H9 (cell line): ENCODE results near the gene FLNC. TPM values are rescaled to one million over a fixed set of nuclear protein-coding genes. Genes with fewer than 3 reads are reported as not detected.

Experiments
- DNase-seq: peaks from one replicate; pipeline ENCODE4 v3.0.0-alpha.2; 2017
- H2AFZ ChIP-seq: one replicate; pipeline ENCODE4 v1.6.1; 2013; ENCODE audit warnings: mild to moderate bottlenecking, low read length, control low read depth, moderate library complexity
- H2AK5ac ChIP-seq: 2 replicates; pipeline ENCODE4 v1.6.1; 2013; ENCODE audit warnings: low read length, control low read depth, mixed read lengths; ENCODE audit not compliant: insufficient read length
- H2BK120ac ChIP-seq: one replicate; pipeline ENCODE4 v1.6.1; 2013; ENCODE audit warnings: low read depth, mild to moderate bottlenecking, low read length, control low read depth, inconsistent platforms; ENCODE audit not compliant: poor library complexity, severe bottlenecking
- H2BK12ac ChIP-seq: 2 replicates; pipeline ENCODE4 v1.6.1; 2013; ENCODE audit warnings: low read length, control low read depth, mixed read lengths, low read depth; ENCODE audit not compliant: insufficient read length
- H2BK15ac ChIP-seq: 2 replicates; pipeline ENCODE4 v1.6.1; 2013; ENCODE audit warnings: low read depth, low read length, control low read depth
- H2BK20ac ChIP-seq: one replicate; pipeline ENCODE4 v1.6.1; 2013; ENCODE audit warnings: low read depth, mild to moderate bottlenecking, low read length, control low read depth, inconsistent platforms; ENCODE audit not compliant: poor library complexity, severe bottlenecking
- H2BK5ac ChIP-seq: 2 replicates; pipeline ENCODE4 v1.6.1; 2013; ENCODE audit warnings: low read length, control low read depth, mixed read lengths; ENCODE audit not compliant: insufficient read length
- H3K14ac ChIP-seq: 2 replicates; pipeline ENCODE4 v1.6.1; 2013; ENCODE audit warnings: low read length, control low read depth; ENCODE audit not compliant: insufficient read depth
- H3K18ac ChIP-seq: 2 replicates; pipeline ENCODE4 v1.6.1; 2013; ENCODE audit warnings: low read depth, mild to moderate bottlenecking, mixed read lengths, low read length, control low read depth; ENCODE audit not compliant: insufficient read length
- H3K23ac ChIP-seq: 2 replicates; pipeline ENCODE4 v1.6.1; 2013; ENCODE audit warnings: low read length, control low read depth, mixed read lengths, low read depth; ENCODE audit not compliant: insufficient read length
- H3K23me2 ChIP-seq: 2 replicates; pipeline ENCODE4 v1.6.1; 2013; ENCODE audit warnings: low read depth, mild to moderate bottlenecking, mixed read lengths, low read length, control low read depth; ENCODE audit not compliant: insufficient read length, poor library complexity, severe bottlenecking
- H3K27ac ChIP-seq: 2 replicates; pipeline ENCODE4 v1.5.1; 2013; ENCODE audit warnings: low read length, control low read depth, mixed read lengths, low read depth; ENCODE audit not compliant: insufficient read length
- H3K27me3 ChIP-seq: 2 replicates; pipeline ENCODE4 v1.6.1; 2013; ENCODE audit warnings: low read length, control low read depth, inconsistent platforms; ENCODE audit not compliant: insufficient read depth
- H3K4ac ChIP-seq: 2 replicates; pipeline ENCODE4 v1.6.1; 2013; ENCODE audit warnings: low read depth, mild to moderate bottlenecking, control low read depth, inconsistent platforms, low read length, moderate library complexity
- H3K4me1 ChIP-seq: 2 replicates; pipeline ENCODE4 v1.6.1; 2013; ENCODE audit warnings: low read length, control low read depth, inconsistent platforms; ENCODE audit not compliant: insufficient read depth
- H3K4me2 ChIP-seq: 2 replicates; pipeline ENCODE4 v1.6.1; 2013; ENCODE audit warnings: low read length, control low read depth, mixed read lengths; ENCODE audit not compliant: insufficient read length, insufficient read depth
- H3K56ac ChIP-seq: 2 replicates; pipeline ENCODE4 v1.6.1; 2013; ENCODE audit warnings: low read depth, mild to moderate bottlenecking, mixed read lengths, low read length, control low read depth; ENCODE audit not compliant: insufficient read length
- H3K79me1 ChIP-seq: 2 replicates; pipeline ENCODE4 v1.6.1; 2013; ENCODE audit warnings: low read depth, mild to moderate bottlenecking, moderate library complexity, low read length, control low read depth, inconsistent platforms; ENCODE audit not compliant: insufficient read depth, poor library complexity, severe bottlenecking
- H3K79me2 ChIP-seq: 2 replicates; pipeline ENCODE4 v1.6.1; 2013; ENCODE audit warnings: low read length, control low read depth, inconsistent platforms; ENCODE audit not compliant: insufficient read depth
- H3K9ac ChIP-seq: 2 replicates; pipeline ENCODE4 v1.6.1; 2013; ENCODE audit warnings: low read length, control low read depth, mixed read lengths; ENCODE audit not compliant: insufficient read length; ENCODE audit errors: extremely low read depth
- H3K9me3 ChIP-seq: one replicate; pipeline ENCODE4 v1.6.1; 2013; ENCODE audit warnings: low read depth, low read length, inconsistent platforms; ENCODE audit not compliant: control insufficient read depth
- H3T11ph ChIP-seq: one replicate; pipeline ENCODE4 v1.6.1; 2013; ENCODE audit warnings: mild to moderate bottlenecking, low read length, control low read depth, inconsistent platforms
- H4K20me1 ChIP-seq: one replicate; pipeline ENCODE4 v1.6.1; 2013; ENCODE audit not compliant: control insufficient read depth, insufficient read length, insufficient read depth
- H4K5ac ChIP-seq: 2 replicates; pipeline ENCODE4 v1.6.1; 2013; ENCODE audit warnings: low read depth, mild to moderate bottlenecking, mixed read lengths, low read length, control low read depth; ENCODE audit not compliant: insufficient read length
- H4K8ac ChIP-seq: replicated peaks from 2 replicates; pipeline ENCODE4 v1.6.1; 2013; ENCODE audit warnings: low read length, control low read depth, mixed read lengths, low read depth; ENCODE audit not compliant: insufficient read length
- H4K91ac ChIP-seq: 2 replicates; pipeline ENCODE4 v1.6.1; 2013; ENCODE audit warnings: low read depth, mild to moderate bottlenecking, moderate library complexity, mixed read lengths, low read length, control low read depth; ENCODE audit not compliant: insufficient read length
- H3K27ac Mint-ChIP-seq, 3 experiments: 2 replicates in 2 of 3; 3 replicates in 1 of 3; pipeline ENCODE4 v1.8.0; 2020 to 2021; ENCODE audit warnings: mixed read lengths in 3 of 3, mild to moderate bottlenecking in 1 of 3, moderate library complexity in 1 of 3
- H3K27me3 Mint-ChIP-seq: 2 replicates; pipeline ENCODE4 v1.8.0; 2021; ENCODE audit warnings: low read depth, mild to moderate bottlenecking, moderate library complexity, mixed read lengths
- H3K36me3 Mint-ChIP-seq, 3 experiments: 2 replicates in 2 of 3; 3 replicates in 1 of 3; pipeline ENCODE4 v1.8.0; 2020 to 2021; ENCODE audit warnings: low read depth in 3 of 3, mixed read lengths in 3 of 3; ENCODE audit not compliant: insufficient read depth in 1 of 3
- H3K4me1 Mint-ChIP-seq, 2 experiments: 2 replicates each; pipeline ENCODE4 v1.8.0; 2020; ENCODE audit warnings: mixed read lengths in 2 of 2
- H3K4me3 Mint-ChIP-seq, 2 experiments: 2 replicates in 1 of 2; 3 replicates in 1 of 2; pipeline ENCODE4 v1.8.0; 2020 to 2021; ENCODE audit warnings: mild to moderate bottlenecking in 2 of 2, mixed read lengths in 2 of 2, moderate library complexity in 1 of 2
- H3K9me3 Mint-ChIP-seq, 2 experiments: 2 replicates in 1 of 2; 3 replicates in 1 of 2; pipeline ENCODE4 v1.8.0; 2020; ENCODE audit warnings: mild to moderate bottlenecking in 2 of 2, mixed read lengths in 2 of 2, moderate library complexity in 1 of 2
- CTCF ChIP-seq: fragments of 200-600 bp; sonication (generic); conservative IDR thresholded peaks from 3 replicates; pipeline ENCODE4 v1.8.0; 2021; ENCODE audit warnings: antibody characterized with exemption, mild to moderate bottlenecking
- WGBS: extraction: QIAGEN DNeasy Blood & Tissue Kit; methylation state at CpG from one replicate; pipeline ENCODE4 v1.1.7; 2013; ENCODE audit warnings: missing lambda C conversion rate, low lambda C conversion rate, mixed read lengths; ENCODE audit not compliant: insufficient read length; ENCODE audit errors: extremely low coverage; 5-methylcytosine and 5-hydroxymethylcytosine counted together
- total RNA-seq: library from RNA; stranded (reverse); gene quantifications from 2 replicates; pipeline ENCODE4 v1.2.1, GENCODE V29; 2021

FLNC gene
- total RNA-seq, 1 experiment from 2014 or later = 12.2 TPM

GRCh38 chr7:128785738-128786137 is 44.5 kb upstream of the FLNC start:
- DNase-seq = no peak
- no CpG with 5 or more reads among the region's 3 CpGs for WGBS
- H3K27me3 Mint-ChIP-seq = peaks cover 33% of the 10 kb centered on the region

More at GRCh38 chr7:128785738-128786137, 44.5 kb upstream of the FLNC start:
- TF ChIP-seq CTCF = no peak
- Mint-ChIP-seq H3K4me3 (no peak overlapping the region), H3K9me3 (no peaks in the 10 kb centered on the region; a peak in 2 of 5 replicates), H3K27ac (no peak overlapping the region), H3K36me3 (peaks cover 0 to 2% (median 0%) of the 10 kb centered on the region in 3 experiments; a peak in 2 of 7 replicates), H3K4me1 (peaks cover 16 to 30% of the 10 kb centered on the region in 2 experiments)
- no peaks in the 10 kb centered on the region for H3K27me3 ChIP-seq
- H3K14ac ChIP-seq = no peak overlapping the region
- H3K4me2 ChIP-seq = no peak overlapping the region
- no peak overlapping the region for H4K91ac ChIP-seq
- no peak overlapping the region for H2AK5ac ChIP-seq
- H3K27ac ChIP-seq = no peak overlapping the region
- no peak overlapping the region for H2BK120ac ChIP-seq
- no peak overlapping the region for H3K56ac ChIP-seq
- no peak overlapping the region for H2AFZ ChIP-seq
- H3K9me3 ChIP-seq = no peaks in the 10 kb centered on the region
- H4K20me1 ChIP-seq = no peaks in the 10 kb centered on the region
- no peak overlapping the region for H3K9ac ChIP-seq
- H3K23me2 ChIP-seq = peaks cover 12% of the 10 kb centered on the region
- H3K4ac ChIP-seq = no peak overlapping the region
- no peak overlapping the region for H2BK20ac ChIP-seq
- no peak overlapping the region for H3K18ac ChIP-seq
- no peak overlapping the region for H3T11ph ChIP-seq
- no peak overlapping the region for H2BK12ac ChIP-seq
- H4K8ac ChIP-seq = no peak overlapping the region
- H3K79me1 ChIP-seq = no peaks in the 10 kb centered on the region
- no peak overlapping the region for H3K23ac ChIP-seq
- no peak overlapping the region for H2BK5ac ChIP-seq
- 0 out of 2 replicates have a peak, but pooled peaks cover 5% of the 10 kb centered on the region for H3K4me1 ChIP-seq
- no peaks in the 10 kb centered on the region for H3K79me2 ChIP-seq
- H4K5ac ChIP-seq = no peak overlapping the region
- no peak overlapping the region for H2BK15ac ChIP-seq
